GM11168 (cell line): Measurements from ENCODE around the gene ITGB1BP1.

Source experiments
- in situ Hi-C: fragments of 300-500 bp; cut with MboI; formaldehyde crosslinking; loops from one replicate; pipeline ENCODE4 v1.12.0; 2022; ENCODE audit warnings: low sequenced_read_pairs; ENCODE audit not compliant: unreplicated experiment

Gene ITGB1BP1

DNA sequence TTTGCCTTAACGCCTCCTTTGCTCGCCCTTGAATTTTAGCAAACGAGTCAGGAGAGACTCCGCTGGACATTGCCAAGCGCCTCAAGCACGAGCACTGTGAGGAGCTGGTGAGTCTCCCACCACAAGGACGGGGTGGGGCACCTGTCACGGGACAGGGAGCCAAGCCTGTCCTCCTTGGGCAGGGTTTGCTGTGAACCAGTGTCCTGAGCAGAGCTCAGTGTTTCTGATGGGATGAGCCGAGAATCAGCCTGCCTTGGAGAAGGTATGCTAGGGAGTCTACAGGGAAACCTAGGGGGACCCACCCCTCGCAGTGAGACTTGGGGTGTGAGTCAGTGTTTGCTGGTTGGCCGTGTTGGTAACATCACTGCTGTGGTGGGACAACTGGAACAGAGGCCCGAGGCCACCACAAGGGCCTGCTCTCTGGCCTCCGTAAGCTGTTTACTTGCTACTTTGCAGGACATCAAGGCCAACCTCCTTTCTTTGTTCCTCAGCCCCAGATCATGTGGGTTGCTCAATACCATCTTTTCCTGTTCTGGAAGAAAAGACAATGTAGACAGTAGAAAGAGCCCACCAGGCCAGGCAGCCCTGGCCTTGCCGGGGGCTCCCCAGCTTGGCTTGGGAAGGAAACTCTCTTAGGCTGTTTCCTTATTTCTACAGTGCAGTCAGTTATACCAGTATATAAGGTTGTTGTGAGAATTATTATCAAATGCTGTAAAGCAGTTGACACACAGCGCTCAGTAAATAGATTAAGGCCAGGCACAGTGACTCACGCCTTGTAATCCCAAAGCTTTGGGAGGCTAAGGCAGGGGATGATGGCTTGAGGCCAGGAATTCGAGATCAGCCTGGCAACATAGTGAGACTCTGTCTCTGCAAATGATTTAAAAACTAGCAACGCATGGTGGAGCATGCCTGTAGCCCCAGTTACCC, 42.4 kb downstream of the ITGB1BP1 start:
- in situ Hi-C loops, result no loop called here

DNA sequence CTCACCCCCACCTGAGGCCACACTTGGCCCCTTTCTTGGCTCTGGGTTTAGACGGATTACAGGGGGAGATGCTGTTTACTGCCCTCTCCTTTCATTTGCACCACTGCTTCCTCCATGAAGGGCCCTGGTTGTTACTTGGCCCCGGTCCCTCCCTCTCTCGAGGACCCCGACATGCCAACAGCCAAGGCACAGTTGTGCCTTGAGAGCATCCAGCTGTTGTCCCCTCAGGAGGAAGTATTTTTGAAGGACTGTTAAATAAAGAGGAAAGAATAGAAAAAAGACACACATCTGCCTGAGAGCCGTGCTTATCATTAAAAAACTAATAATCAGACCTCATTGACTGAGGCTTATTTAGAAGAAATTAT, 44.0 kb downstream of the ITGB1BP1 start:
- in situ Hi-C loops, result no loop called here

DNA sequence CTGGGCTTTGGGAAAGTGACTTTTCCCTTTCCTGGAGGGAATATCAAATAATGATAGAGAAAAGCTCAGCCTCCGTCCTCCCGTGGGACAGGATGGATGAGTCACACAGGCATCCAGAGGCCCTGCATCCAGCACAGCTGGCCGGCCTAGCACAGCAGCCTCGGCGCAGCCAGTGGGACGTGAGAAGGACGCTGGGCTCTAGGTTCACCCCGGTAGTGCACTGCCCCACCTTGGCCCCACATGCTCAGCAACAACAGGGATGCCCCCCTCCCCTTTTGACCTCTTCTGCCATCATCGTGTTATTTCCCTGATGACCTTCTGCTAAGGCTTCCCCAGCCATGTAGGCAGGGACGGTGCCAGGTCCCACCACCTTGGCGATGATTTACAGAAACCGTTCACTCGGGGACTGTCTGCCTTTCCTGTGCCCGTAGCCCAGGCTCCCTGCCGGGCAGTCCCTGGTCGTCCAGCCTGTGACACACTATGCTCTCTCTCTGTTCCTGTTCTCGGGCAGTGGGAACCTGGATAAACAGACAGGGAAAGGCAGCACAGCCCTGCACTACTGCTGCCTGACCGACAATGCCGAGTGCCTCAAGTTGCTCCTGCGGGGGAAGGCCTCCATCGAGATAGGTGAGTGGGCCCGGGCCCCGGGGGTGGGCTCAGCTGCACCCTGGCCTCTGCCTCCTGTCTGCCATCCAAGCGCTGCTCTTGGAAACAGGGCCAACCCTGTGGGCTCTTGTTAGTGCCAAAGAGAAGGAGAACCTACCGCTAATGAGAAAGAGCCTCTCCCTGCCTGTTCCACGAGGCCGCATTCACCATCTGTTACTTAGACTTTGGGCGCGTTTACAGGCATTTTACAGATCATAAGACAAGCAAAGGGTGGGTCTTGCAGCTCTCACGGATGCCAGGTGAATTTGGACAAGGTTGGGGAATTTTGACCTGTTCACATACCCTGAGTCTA, 44.6 kb downstream of the ITGB1BP1 start:
- in situ Hi-C loops, result no loop called here

DNA sequence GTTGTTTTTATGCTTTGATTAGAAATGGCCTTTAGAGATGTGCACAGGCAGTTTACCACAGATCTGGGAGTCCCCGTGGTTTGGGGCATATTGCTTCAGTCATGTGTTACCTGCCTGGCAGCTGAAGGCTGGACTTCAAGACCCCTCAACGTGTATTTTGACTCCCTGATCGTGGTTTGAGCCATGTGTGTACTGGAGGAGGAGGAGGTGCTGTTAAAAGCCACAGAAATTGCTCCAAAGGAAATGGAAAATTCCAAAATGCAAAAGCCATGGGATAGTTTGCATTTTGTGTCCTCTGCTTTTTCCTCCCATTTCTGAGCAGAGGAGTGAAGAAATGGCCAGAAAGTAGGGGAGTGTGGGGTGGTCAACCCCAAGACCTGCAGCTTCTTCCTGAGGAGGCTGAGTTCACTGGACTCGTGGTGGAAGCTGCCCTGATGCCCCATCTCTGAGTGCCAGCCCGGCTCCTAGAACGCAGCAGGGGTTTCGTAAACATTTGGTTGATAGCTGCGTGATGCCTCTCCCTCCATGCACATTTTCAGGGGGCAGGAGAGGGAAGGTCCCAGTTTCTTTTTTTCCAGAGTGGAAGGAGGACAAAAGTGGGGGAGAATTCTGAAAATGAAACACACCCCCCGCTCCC, 45.7 kb downstream of the ITGB1BP1 start:
- in situ Hi-C loops, result no loop called here

DNA sequence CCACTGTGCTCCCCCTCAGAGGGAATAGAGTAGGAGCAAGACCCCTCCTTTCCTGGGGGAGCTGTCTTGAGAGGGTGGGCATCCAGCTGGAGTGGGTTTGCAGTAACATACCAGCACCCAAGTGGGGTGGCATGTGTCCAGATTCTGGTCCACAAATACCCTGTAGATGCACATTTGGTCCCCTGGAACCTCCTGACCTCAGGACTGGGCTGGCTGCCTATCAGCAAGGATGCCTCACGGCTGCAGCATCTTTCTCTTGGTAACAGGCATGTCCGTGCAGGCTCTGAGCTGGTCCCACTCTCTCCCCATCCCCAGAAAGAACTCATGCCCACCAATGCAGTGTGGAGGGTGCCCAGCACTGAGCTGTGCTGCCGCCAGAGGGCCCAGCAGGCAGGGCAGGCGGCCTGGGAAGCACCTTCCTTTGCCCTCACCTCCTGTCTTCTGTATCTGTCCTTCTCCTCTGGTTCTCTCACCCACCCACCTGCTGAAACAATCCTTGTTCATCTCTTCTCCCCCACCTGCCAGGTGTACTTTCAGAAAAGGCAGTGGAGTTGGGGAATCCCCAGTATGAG, 47.4 kb downstream of the ITGB1BP1 start:
- in situ Hi-C loops, result no loop called here

DNA sequence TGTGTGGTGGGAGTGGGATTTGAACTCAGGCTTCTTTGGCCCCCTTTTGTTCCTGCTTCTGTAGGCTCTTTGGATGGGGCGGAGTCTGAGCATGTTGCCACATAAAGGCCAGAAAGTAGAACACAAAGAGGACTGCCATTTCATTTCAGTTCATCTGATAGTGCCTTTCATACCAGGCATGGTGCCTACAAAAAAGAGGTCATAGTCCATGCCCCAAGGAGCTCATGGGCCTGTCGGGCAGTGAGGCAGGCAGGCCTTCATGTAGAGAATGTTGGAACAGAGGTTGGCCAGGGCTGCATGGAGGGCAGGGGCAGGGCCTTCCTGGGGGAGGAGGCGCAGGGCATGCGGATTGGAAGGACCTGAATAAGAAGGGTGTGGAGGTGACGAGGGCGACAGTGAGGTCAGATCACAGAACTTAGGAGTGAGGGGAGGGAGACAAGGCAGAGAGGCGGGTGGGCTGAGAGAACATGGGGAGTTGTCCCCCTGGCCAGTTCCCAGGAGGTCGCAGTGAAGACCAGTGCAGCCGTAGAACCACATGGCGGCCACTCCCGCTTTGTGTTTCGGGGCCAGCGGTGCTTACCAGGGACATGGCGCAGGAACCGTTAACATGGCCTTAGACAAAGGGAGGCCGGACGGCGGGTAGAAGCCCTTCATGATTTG, 49.1 kb downstream of the ITGB1BP1 start:
- in situ Hi-C loops, result no loop called here

DNA sequence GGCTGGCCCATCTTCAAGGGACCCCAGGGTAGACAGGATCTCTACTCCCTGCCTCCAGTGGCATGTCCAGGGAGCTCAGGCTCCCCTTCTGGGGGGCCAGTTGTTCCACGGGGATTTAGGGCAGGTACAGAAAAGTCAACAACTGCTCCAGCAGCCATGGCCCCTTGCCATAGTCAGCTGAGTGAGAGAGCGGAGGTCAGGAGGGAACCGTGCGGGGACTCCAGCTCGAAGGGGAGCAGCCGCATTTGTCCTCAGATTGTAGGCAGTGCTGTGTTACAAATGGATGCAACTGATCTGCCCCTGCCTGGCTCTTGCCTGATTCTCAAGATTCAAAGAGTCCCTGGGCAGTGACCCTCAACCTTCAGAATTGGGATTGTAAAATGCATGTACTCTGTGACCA, 49.9 kb downstream of the ITGB1BP1 start:
- in situ Hi-C loops, result no loop called here

DNA sequence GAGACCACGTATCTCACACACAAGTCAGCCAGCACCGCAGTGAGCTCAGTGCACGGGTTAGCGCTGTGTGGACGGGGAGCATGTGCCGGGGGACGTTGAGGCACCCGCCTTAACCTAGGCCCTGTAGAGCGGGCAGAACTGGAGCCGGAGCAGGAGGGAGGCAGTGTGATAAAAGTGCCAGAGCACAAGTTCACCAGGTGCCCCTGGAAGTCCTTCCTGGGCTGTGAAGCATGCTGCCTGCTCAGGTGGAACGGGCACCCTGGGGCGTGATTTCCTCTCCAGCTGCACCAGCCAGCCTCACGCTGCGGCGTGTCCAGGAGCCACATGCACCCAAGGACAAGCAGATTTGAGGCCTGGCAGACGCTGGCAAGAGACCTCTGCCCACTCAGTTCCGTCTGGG, 50.3 kb downstream of the ITGB1BP1 start:
- in situ Hi-C loops, result no loop called here

DNA sequence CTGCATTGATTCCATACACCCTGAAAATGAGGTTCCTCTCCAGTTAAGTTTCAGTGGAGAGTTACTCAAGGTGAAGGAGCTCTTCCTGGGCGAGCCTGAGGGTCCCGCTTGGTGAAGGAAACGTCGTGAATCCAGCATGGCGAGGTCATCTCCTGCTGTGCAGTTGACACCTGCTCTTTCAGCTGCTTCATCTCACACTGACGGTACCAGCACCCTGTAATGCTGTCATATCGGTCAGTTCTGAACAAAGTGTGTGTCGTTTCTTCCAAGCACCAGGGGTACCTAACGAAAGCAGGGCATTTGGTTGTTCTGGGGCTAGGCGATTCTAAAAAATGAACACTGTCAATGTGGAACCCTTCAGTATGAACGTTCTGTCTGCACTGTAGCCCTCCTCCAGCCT, 52.6 kb downstream of the ITGB1BP1 start:
- in situ Hi-C loops, result no loop called here

DNA sequence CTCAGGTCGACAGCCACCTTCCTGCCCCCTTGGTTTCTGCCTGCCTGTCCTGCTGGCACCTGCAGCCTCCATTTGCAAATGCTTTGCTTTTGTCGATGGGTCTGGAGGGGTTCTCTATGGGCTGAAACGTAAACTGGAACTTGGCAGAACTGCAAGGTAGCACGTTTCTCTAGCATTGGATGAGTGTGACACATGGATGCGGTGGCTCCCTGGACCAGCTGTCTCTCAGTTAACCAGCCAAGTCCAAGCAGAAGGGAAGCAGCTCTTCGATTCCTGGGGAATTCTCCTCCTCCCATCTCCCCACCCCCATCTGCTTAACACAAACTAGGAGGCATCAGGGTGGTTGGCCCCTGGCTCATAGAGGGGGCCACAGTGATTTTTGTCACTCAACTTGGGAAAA, 57.3 kb downstream of the ITGB1BP1 start:
- in situ Hi-C loops, result no loop called here

DNA sequence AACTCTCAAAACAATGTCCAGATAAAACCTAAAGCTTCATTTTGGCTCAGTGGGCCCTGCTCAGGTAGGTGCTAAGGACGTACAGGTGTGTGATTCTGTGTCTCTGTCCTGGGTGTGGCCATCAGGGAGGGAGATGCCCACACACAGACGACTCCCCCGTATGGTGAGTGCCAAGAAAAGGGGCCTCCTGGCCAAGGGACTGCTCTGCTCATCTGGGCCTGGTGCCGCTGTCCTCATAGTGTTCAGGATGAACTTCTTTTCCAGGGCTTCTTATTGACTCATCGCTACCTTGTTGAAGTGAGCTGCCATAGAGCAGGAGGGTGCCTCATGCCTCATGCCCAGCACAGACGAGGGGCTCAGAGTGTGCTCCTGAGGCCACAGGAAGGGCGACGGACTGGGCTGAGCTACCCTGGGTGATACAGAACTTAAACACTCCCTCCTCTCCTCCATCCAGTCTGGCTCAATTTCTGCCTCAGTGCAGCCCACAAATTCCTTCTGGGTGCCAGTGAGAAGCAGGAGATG, 57.8 kb downstream of the ITGB1BP1 start:
- in situ Hi-C loops, result no loop called here

DNA sequence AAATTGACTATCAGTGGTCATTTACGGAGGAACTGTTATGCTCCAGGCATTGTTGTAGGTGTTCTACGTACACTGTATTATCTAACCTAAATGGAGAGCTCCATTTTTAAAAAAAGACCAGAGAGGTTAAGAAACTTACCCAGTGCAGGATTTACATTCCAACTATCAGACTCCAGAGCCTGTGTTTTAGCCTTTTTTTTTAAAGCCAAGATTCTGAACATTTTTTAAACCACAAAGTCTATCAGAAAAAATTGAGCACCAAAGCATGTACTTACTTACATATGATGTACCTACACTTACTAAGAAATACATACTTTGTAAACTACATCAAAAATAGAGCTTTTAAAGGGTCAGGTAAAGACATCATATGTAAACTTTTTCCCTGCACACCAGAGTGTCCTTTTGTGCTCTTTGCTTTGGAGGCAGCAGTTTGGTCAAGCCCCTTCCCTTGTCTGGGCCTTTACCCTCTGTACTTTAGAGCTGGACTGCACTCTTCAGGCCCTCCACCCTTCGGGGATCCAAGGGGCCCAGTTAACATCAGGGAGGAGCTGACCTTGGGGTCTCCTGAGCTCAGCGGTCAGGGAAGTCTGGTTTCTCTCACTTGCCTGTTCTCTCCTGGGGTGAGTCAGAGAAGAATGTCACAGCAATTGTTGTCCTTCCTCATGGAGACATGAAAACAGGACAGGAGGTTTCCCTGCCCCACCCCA, 58.4 kb downstream of the ITGB1BP1 start:
- in situ Hi-C loops, result no loop called here

DNA sequence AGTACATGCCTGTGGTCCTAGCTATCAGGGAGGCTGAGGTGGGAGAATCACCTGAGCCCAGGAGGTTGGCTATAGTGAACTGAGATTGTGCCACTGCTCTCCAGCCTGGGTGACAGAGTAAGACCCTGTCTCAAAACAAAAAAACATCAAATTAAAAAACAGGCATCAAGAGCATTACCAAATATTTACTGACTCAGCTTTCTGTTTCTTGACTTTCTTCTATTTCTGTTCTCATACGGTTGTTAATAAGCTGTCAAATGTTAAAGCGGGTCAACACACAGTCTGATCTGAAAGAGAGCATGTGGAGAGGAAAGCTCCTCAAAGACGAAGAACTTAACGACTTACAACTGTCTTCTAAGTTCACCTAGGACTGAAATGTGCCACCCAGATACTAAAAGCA, 59.0 kb downstream of the ITGB1BP1 start:
- in situ Hi-C loops, result no loop called here

DNA sequence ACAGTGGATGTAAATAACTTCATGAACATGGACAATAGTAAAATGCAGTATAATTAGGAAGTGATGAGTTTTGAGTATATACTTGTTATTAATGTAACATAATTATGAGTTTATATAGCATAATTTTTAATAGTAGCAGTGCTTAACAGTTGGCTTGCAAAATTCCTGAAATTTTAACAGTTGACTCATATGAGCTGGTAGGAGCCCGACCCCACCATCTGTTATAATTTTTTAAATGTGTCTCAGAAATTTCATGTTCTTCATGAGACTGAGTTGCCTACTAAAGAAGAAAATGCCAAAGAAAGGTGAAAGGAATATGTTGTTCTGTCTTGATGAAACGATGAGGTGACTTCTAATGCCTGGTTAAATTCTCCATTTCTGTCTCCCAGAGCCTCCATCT, 62.6 kb downstream of the ITGB1BP1 start:
- in situ Hi-C loops, result no loop called here

DNA sequence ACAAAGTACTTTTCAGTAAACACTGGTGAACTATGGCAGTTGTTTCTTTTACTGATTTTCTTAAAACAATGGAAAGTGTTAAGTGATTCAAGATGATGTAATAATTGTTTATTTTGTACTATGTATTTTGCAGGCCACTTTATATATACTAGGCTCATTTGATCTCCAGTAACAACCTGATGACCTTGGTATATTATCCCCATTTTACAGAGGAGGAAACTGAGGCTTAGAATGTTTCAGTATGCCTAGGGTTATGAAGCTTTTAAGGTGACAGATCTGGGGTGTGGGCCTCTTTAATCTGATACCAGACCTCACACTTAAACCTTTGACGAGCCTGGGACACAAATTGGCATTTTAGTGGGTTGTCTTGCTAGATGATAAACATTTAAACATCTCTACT, 63.2 kb downstream of the ITGB1BP1 start:
- in situ Hi-C loops, result no loop called here

DNA sequence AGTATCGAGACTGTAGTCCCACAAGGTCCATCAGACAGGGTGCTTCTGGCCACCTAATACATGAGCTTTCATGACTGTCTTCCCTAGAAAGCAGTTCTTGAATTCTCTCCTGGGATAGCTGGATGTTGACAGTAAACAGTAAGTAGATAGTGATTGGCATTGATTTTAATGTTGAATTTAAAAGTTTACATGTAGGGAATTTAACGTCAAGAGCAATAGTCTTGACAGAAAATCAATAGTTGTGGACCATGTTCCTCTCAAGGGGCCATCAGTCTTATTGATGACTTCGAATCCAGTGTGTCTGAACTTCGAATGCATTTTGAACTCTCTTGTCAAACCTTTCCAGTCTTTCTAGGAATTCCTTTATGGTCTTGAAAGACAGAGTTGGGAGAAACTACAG, 63.9 kb downstream of the ITGB1BP1 start:
- in situ Hi-C loops, result no loop called here

DNA sequence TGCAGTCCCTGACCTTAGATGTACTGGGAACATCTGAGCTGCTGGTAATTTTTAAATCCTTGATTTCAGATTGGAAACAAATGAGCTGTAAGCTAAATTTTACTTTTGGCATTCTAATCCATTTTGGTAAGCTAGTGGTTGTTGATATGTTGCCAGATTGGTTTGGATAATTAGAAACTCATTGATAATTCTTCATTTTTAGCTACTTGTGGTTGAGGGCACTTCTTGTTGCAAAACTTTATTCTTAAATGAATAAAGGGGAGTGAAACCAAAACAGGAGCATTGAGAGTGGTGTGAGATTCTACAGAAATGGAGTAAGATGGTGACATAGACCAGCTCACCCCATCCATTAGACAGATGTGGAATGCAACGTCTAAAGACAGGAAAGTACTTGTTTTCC, 64.5 kb downstream of the ITGB1BP1 start:
- in situ Hi-C loops, result no loop called here

DNA sequence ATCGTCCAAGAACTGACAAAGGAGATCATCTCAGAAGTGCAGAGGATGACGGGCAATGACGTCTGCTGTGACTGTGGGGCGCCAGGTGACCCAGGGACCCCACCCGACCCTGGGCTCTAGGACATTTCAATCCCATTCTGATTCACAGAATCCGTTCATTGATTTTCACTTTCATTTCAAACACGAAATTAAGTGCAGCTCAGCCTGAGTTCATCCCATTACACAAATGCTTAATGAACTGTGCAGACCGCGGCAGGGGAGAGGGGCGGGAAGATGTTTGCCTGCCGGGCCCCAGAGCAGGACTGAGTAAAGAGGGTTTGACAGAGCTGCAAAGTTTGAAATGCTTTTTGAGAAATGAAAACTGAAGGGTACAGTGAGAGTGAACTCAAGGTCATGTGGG, 67.1 kb downstream of the ITGB1BP1 start:
- in situ Hi-C loops, result no loop called here

DNA sequence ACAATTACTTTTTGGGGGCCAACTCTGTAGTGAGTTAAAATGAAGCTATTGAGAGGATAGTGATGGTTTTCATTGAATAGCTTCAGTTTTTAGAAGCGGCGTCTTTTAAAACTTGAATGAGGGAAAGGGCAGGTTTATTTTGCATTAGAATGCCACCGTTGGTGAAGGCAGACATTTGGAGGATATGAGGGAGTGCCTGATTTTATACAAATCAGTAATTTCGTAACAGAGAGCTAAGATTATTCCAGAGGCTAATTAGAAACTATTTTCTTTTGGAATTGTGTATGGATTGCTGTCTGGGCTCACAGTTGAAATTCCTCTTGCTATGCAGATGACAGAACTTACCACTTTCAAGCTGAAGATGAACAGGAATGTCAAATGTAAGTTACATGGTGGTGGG, 67.6 kb downstream of the ITGB1BP1 start:
- in situ Hi-C loops, result no loop called here
